ENCODE results near the gene RGS6. TPM values are rescaled to one million over a fixed set of nuclear protein-coding genes. Genes with fewer than 3 reads are reported as not detected.

The RGS6 gene
- total and polyA plus RNA-seq, 2 of the 4 experiments (the other 2 are of a cell fraction), result not detected

GRCh38 chr14:72111911-72112310, 179.7 kb downstream of the RGS6 start:
- no peak overlapping the region for H2AK5ac ChIP-seq (ENCODE audit: low read depth, low read length)
- no peaks in the 10 kb centered on the region for H3K27me3 ChIP-seq (ENCODE audit: control insufficient read depth, insufficient read depth, low read length)
- intact Hi-C loops (cut with micrococcal nuclease) (no loop called here), dilution Hi-C loops (cut with HindIII; ENCODE audit: low sequenced_read_pairs, unreplicated experiment) (no loop called here), in situ Hi-C loops (cut with MboI; ENCODE audit: low sequenced_read_pairs) (no loop called here)
- H3K23ac ChIP-seq (ENCODE audit: low read depth, low read length), result no peak overlapping the region
- no peak overlapping the region for H3K56ac ChIP-seq (ENCODE audit: extremely low read depth, insufficient read depth, low read length)
- no peak overlapping the region for H2BK5ac ChIP-seq (ENCODE audit: low read depth, low read length, poor library complexity, severe bottlenecking)
- ChIA-PET CTCF (no interaction called here), POLR2A (ENCODE audit: unreplicated experiment) (no interaction called here)
- H4K20me1 ChIP-seq (ENCODE audit: insufficient read depth, low read length), result no peaks in the 10 kb centered on the region
- no peak overlapping the region for H4K8ac ChIP-seq (ENCODE audit: low read depth in 2 of 2, low read length in 2 of 2)
- H3K4ac ChIP-seq (ENCODE audit: low read depth, low read length), result no peak overlapping the region
- H2BK20ac ChIP-seq (ENCODE audit: low read depth, low read length), result no peak overlapping the region
- no peak overlapping the region for H2BK120ac ChIP-seq (ENCODE audit: low read depth, low read length)
- DNase-seq, result no peak
- H3K4me2 ChIP-seq (ENCODE audit: low read depth, low read length), result no peak overlapping the region
- no peaks in the 10 kb centered on the region for H3K9me3 ChIP-seq (ENCODE audit: control insufficient read depth, insufficient read depth, low read length)
- WGBS, 2 experiments (ENCODE audit: extremely low coverage in 2 of 2, insufficient read length in 1 of 2), result 80% methylated on average over 2 of the region's 7 CpGs; no CpG with 5 or more reads in 1 of the 2 experiments
- H2BK15ac ChIP-seq (ENCODE audit: low read depth, low read length), result no peak overlapping the region
- H3K79me1 ChIP-seq (ENCODE audit: low read depth in 1 of 2, low read length in 2 of 2), result no peaks in the 10 kb centered on the region
- H3K4me1 ChIP-seq (ENCODE audit: control insufficient read depth, insufficient read depth, low read length), result no peaks in the 10 kb centered on the region
- H4K5ac ChIP-seq (ENCODE audit: low read depth, low read length), result no peak overlapping the region
- no peak for TF ChIP-seq NFE2L2 (IDR thresholded peaks at IDR 0.05; ENCODE audit: low read depth, low read length)
- TF ChIP-seq BHLHE40 (IDR thresholded peaks at IDR 0.05; ENCODE audit: low read depth, low read length), result no peak
- no peak for TF ChIP-seq RAD21 (IDR thresholded peaks at IDR 0.05; ENCODE audit: low read length)
- no peak for TF ChIP-seq MAZ (IDR thresholded peaks at IDR 0.05; ENCODE audit: borderline replicate concordance, low read depth, low read length)
- no peak for TF ChIP-seq POLR2A (IDR thresholded peaks at IDR 0.05; ENCODE audit: low read depth, low read length)
- no peak for TF ChIP-seq MAFK (IDR thresholded peaks at IDR 0.05; ENCODE audit: low read depth, low read length)
- no peak for TF ChIP-seq USF2 (IDR thresholded peaks at IDR 0.05; ENCODE audit: low read depth, low read length)
- no peak for TF ChIP-seq ELK1 (IDR thresholded peaks at IDR 0.05; ENCODE audit: borderline replicate concordance, low read depth, low read length)
- no peak for TF ChIP-seq MXI1 (IDR thresholded peaks at IDR 0.05; ENCODE audit: borderline replicate concordance, low read depth, low read length)
- TF ChIP-seq RFX5 (IDR thresholded peaks at IDR 0.05; ENCODE audit: low read depth, low read length), result no peak
- TF ChIP-seq CTCF (conservative IDR thresholded peaks at IDR 0.05; ENCODE audit: low read depth, low read length), result no peak
- no peak for TF ChIP-seq SMC3 (IDR thresholded peaks at IDR 0.05; ENCODE audit: low read depth, low read length)
- no peak for TF ChIP-seq FOS (IDR thresholded peaks at IDR 0.05; ENCODE audit: low read depth, low read length)
- TF ChIP-seq CHD1 (IDR thresholded peaks at IDR 0.05; ENCODE audit: low read depth, low read length), result no peak
- no peak for TF ChIP-seq CEBPB (IDR thresholded peaks at IDR 0.05; ENCODE audit: low read depth, low read length)
- no peak for TF ChIP-seq RCOR1 (IDR thresholded peaks at IDR 0.05; ENCODE audit: insufficient replicate concordance, low read length)
- H4K91ac ChIP-seq (ENCODE audit: insufficient read depth, low read depth, low read length), result no peak overlapping the region
- H3K9ac ChIP-seq (ENCODE audit: low read depth, low read length), result no peak overlapping the region
- H3K14ac ChIP-seq (replicated peaks; ENCODE audit: low read depth, low read length), result no peak overlapping the region
- no TSS peak for BruUV-seq (replicated peaks)
- H3K18ac ChIP-seq (ENCODE audit: low read depth, low read length), result no peak overlapping the region
- H2AK9ac ChIP-seq (replicated peaks; ENCODE audit: low read depth, low read length, poor library complexity), result no peak overlapping the region
- H3K4me3 ChIP-seq (ENCODE audit: insufficient read depth, low read depth, low read length), result no peak overlapping the region
- H3K27ac ChIP-seq (ENCODE audit: insufficient read depth, low read length), result no peak overlapping the region
- H2AFZ ChIP-seq (replicated peaks; ENCODE audit: low read length, poor library complexity), result no peak overlapping the region
- H3K9me1 ChIP-seq (ENCODE audit: insufficient read depth, low read length), result no peaks in the 10 kb centered on the region
- no peaks in the 10 kb centered on the region for H3K36me3 ChIP-seq (ENCODE audit: control insufficient read depth, insufficient read depth, low read length)
- no peak for ATAC-seq (ENCODE audit: low read depth)
